Activated CD4-positive, alpha-beta memory T cell treated with anti-CD3 and anti-CD28 coated beads for 36 hours (primary cell): ENCODE data around the gene CRHR2. TPM values are rescaled to one million over a fixed set of nuclear protein-coding genes. Genes with fewer than 3 reads are reported as not detected.
A peak's percentile ranks its signal among the peaks of the same experiment; 100 is the strongest.

Experiments
- CTCF ChIA-PET: fragments of 350-600 bp; sonication (Branson Sonifier 250); formaldehyde crosslinking; loops from one replicate; lab custom pipeline; 2021; ENCODE audit warnings: antibody characterized with exemption, inconsistent platforms; lab: Charles Lee
- POLR2A ChIA-PET: fragments of 350-600 bp; sonication (Branson Sonifier 250); formaldehyde crosslinking; loops from one replicate; lab custom pipeline; 2021; ENCODE audit warnings: antibody characterized with exemption; lab: Charles Lee
- DNase-seq: peaks from one replicate; pipeline ENCODE4 v3.0.0-alpha.2; 2020
- H3K27ac Mint-ChIP-seq: one replicate; pipeline ENCODE4 v1.8.0; 2021; ENCODE audit warnings: mixed read lengths
- H3K27me3 Mint-ChIP-seq: one replicate; pipeline ENCODE4 v1.8.0; 2021; ENCODE audit warnings: mixed read lengths
- H3K36me3 Mint-ChIP-seq: one replicate; pipeline ENCODE4 v1.8.0; 2021; ENCODE audit warnings: mixed read lengths
- H3K4me1 Mint-ChIP-seq: one replicate; pipeline ENCODE4 v1.8.0; 2021; ENCODE audit warnings: low read depth, mixed read lengths
- H3K4me3 Mint-ChIP-seq: one replicate; pipeline ENCODE4 v1.8.0; 2021; ENCODE audit warnings: mild to moderate bottlenecking, mixed read lengths
- H3K9me3 Mint-ChIP-seq: one replicate; pipeline ENCODE4 v1.8.0; 2021; ENCODE audit warnings: mixed read lengths
- intact Hi-C: fragments of 100-400 bp; cut with micrococcal nuclease; formaldehyde crosslinking; loops from one replicate; pipeline ENCODE4 v1.15.1; 2023
- total RNA-seq, 2 experiments: library from RNA; stranded (reverse); gene quantifications; one replicate each; pipeline ENCODE4 v1.2.3, GENCODE V29; 2021

The CRHR2 gene
- total RNA-seq, 2 experiments from 2014 or later, result 0.07 TPM; not detected in 1

DNA sequence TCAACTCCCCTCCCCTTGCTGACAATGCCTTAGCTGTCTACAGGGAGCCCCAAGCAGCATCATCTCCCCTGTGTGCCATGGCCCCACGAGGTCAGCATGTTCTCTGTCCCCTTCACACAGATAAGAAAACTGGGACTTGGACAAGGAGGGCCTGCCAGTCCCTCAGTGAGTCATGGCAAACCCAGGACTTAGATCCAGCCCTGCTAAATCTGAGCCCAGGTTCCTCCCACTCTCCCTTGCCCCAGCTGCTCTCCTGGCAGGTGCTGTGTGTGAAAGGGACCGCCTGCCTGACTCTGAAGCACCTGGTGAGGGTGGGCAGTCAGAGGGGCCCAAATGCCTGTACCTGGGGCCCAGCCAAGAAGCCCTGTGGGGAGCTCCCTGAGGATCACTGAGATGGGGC lies 7.4 kb downstream of the CRHR2 start:
- Mint-ChIP-seq H3K27ac (no peak overlapping the region), H3K27me3 (peaks cover 22% of the 10 kb centered on the region), H3K9me3 (no peaks in the 10 kb centered on the region), H3K4me3 (no peak overlapping the region), H3K36me3 (no peaks in the 10 kb centered on the region), H3K4me1 (no peaks in the 10 kb centered on the region)
- POLR2A ChIA-PET, result no interaction called here
- CTCF ChIA-PET, result no interaction called here
- no peak for DNase-seq
- intact Hi-C loops, result no loop called here

DNA sequence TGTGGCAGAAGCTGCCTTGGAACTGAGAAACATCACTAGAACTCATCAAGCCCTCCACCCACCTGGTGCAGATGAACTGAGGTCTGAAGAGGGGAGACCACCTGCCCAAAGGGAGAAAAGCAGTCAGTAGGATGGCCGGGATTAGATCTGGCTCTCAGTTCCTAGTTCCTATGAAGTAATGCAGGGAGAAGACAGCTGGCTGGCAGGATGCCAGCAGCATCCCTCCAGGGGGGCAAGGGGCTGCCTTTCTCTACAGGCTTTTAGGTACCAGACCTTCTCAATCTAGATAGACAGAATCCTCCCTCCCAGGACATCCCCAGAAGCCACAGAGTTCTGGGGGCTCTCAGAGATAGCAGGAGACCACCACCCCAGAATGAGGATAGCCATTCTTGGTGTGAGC lies 7.8 kb downstream of the CRHR2 start:
- H3K4me1 Mint-ChIP-seq, result no peaks in the 10 kb centered on the region
- H3K4me3 Mint-ChIP-seq, result no peak overlapping the region
- peaks cover 18% of the 10 kb centered on the region for H3K27me3 Mint-ChIP-seq
- POLR2A ChIA-PET, result no interaction called here
- CTCF ChIA-PET, result no interaction called here
- no peak for DNase-seq
- intact Hi-C loops, result no loop called here
- no peaks in the 10 kb centered on the region for H3K9me3 Mint-ChIP-seq
- H3K36me3 Mint-ChIP-seq, result no peaks in the 10 kb centered on the region
- H3K27ac Mint-ChIP-seq, result no peak overlapping the region

DNA sequence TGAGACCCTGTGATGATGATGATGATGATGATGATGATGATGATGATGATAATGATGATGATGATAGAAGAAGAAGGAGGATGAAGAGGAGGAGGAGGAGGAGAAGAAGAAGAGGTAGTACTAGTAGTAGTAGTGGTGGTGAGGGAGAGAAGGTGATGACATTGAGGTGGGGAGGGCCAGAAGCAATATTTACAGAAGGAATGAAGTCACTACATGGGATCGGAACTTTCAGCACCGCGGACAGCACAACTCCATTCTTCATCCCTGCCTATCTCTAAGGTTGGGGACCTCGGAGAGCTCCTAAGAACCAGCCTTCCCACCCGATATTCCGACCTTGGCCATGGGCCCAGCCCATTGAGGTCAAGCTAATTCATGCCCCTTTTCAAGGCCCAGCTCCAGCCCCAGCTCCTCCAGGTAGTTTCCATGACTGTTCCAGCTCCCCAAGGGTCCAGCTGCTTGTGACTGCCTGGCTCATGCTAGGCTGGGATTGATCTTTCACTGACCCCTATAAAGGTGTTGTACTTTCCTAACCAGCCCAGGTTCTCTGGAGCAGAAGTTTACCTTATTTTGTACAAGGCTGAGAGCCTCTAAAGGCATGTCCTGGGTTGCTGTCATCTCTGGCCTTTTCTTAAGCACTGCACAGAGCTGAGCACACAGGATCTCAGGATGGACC lies 10.3 kb downstream of the CRHR2 start:
- Mint-ChIP-seq H3K4me1 (no peaks in the 10 kb centered on the region), H3K27ac (no peak overlapping the region), H3K4me3 (no peak overlapping the region), H3K27me3 (peaks cover 5% of the 10 kb centered on the region), H3K36me3 (no peaks in the 10 kb centered on the region), H3K9me3 (no peaks in the 10 kb centered on the region)
- peak; percentile 50 for DNase-seq
- ChIA-PET CTCF (no interaction called here), POLR2A (no interaction called here)
- intact Hi-C loops, result no loop called here

DNA sequence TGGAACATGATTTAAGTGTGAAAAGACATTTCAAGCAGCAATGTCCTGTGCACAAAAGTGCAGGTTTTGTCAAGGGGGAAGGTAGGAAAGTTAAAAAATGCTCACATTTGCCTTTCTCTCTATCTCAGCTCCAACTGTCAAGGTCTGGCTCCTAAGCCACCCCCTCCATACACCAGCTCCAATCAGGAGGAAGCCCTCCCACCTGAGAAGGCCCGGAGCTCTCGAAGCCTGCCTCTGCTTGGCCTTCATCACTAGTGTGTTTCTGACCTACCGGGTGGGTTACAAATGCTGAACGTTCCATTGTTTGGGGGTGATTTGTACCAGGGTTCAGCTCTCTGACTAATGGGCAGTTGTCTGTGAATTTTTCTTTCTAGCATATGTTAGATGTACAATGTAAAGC lies 14.2 kb downstream of the CRHR2 start:
- Mint-ChIP-seq H3K27me3 (peaks cover 3% of the 10 kb centered on the region), H3K27ac (no peak overlapping the region), H3K4me1 (no peaks in the 10 kb centered on the region), H3K36me3 (no peaks in the 10 kb centered on the region), H3K4me3 (no peak overlapping the region), H3K9me3 (no peaks in the 10 kb centered on the region)
- CTCF ChIA-PET, result no interaction called here
- POLR2A ChIA-PET, result no interaction called here
- intact Hi-C loops, result no loop called here
- DNase-seq, result no peak

DNA sequence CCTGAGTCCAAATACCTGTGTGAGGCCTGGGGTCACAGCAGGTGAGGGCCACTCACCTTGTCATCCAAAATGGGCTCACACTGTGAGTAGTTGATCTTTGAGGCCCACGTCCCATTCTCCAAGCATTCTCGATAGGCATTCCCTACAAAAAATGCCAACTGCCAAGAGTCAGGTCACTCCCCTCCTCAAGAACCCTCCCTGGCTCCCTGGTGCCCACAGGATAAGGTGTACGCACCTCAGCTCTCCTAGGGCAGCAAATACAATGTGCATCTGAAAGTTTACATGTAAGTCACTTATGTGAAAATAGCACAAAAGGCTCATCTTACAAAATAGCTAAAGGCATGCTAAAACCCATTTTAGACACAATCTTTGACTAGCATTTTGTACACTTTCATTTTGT lies 15.1 kb downstream of the CRHR2 start:
- Mint-ChIP-seq H3K4me3 (no peak overlapping the region), H3K27ac (no peak overlapping the region), H3K36me3 (no peaks in the 10 kb centered on the region), H3K4me1 (no peaks in the 10 kb centered on the region), H3K27me3 (peaks cover 3% of the 10 kb centered on the region), H3K9me3 (no peaks in the 10 kb centered on the region)
- no peak for DNase-seq
- POLR2A ChIA-PET, result no interaction called here
- intact Hi-C loops, result no loop called here
- CTCF ChIA-PET, result no interaction called here

DNA sequence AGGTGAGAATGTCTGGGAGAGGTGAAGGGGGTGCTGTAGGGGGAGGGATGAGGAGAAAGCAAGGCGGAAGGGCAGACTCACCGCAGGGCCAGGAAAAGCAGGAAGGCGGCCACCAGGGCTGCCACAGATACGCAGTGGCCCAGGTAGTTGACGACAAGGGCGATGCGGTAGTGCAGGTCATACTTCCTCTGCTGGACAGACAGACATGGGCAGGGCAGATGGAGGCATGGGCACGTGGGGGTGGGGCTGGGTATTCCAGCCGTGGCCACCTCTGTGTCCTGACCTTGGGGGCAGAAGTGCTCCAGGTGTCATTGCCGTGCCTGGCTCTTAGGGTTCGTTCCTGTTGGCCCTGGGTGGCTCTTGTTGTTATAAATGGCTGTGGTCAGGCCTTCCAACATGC lies 16.8 kb downstream of the CRHR2 start:
- H3K36me3 Mint-ChIP-seq, result no peaks in the 10 kb centered on the region
- no peak overlapping the region for H3K27ac Mint-ChIP-seq
- no peaks in the 10 kb centered on the region for H3K9me3 Mint-ChIP-seq
- no peak overlapping the region for H3K4me3 Mint-ChIP-seq
- ChIA-PET POLR2A (no interaction called here), CTCF (no interaction called here)
- intact Hi-C loops, result no loop called here
- H3K4me1 Mint-ChIP-seq, result no peaks in the 10 kb centered on the region
- H3K27me3 Mint-ChIP-seq, result no peaks in the 10 kb centered on the region
- no peak for DNase-seq

DNA sequence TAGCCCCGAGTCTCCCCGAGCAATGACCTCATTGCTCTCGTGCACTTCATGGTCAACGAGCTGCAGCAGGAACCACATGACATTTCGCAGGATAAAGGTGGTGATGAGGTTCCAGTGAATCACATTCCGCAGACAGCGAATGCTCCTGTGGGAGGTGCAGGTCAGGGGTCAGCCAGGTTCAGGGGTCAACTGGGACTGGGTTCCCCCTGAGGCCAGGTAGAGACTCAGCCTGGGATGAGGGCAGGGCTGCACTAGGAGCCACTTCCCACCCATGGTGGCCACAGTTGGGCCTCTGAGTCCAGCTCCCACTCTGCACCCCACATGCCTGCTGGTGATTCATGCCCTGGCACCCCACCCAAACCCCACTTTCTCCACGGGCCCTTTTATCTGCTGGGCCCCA lies 17.2 kb downstream of the CRHR2 start:
- ChIA-PET POLR2A (no interaction called here), CTCF (interaction anchor here (1.0 kb wide), 1 partner anchor 190 kb away, joined by 3 read pairs; no protein-coding TSS in a partner anchor)
- Mint-ChIP-seq H3K27ac (no peak overlapping the region), H3K4me3 (no peak overlapping the region), H3K4me1 (no peaks in the 10 kb centered on the region), H3K27me3 (no peaks in the 10 kb centered on the region), H3K36me3 (no peaks in the 10 kb centered on the region), H3K9me3 (no peaks in the 10 kb centered on the region)
- DNase-seq, result no peak
- intact Hi-C loops, result no loop called here

DNA sequence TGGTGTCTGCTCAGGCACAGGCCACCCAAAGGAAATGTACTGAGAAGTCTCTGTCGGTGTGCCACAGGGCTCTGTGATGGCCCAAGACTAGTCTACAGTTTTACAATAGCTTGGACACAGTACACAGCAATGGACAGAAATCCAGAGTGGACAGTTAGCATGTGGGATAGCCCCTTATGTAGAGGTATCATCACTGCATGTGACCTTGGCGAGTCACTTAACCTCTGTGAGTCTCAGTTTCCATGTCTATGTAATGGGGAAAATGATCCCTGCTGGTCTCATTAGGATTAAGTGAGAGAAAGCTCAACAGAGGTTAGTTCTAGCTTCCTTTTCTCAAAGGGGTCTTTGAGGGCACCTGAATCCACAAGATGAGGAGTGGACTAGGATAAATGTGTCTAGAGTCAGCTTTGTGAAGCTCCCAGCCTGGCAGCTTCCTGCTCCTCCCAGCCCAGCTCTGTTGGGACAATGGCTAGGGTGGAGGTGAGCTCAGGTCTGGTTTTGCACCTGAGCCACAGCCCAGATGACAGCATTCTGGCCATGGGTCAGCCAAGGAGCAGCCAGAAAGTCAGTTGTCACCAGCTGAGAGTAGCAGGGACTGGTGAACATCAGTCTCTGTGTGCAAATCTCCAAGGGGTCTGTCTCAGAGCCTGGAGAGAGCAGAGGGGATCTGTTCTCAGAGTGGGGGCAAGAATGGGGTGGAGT lies 17.9 kb downstream of the CRHR2 start:
- H3K27me3 Mint-ChIP-seq, result no peaks in the 10 kb centered on the region
- H3K4me1 Mint-ChIP-seq, result no peaks in the 10 kb centered on the region
- POLR2A ChIA-PET, result no interaction called here
- DNase-seq, result no peak
- no peak overlapping the region for H3K27ac Mint-ChIP-seq
- no peaks in the 10 kb centered on the region for H3K9me3 Mint-ChIP-seq
- no peak overlapping the region for H3K4me3 Mint-ChIP-seq
- no peaks in the 10 kb centered on the region for H3K36me3 Mint-ChIP-seq
- intact Hi-C loops, result no loop called here
- CTCF ChIA-PET, result interaction anchor here (1.0 to 1.7 kb wide), 2 partner anchors 76 to 189 kb away, joined by 3 to 5 read pairs; no protein-coding TSS in a partner anchor

DNA sequence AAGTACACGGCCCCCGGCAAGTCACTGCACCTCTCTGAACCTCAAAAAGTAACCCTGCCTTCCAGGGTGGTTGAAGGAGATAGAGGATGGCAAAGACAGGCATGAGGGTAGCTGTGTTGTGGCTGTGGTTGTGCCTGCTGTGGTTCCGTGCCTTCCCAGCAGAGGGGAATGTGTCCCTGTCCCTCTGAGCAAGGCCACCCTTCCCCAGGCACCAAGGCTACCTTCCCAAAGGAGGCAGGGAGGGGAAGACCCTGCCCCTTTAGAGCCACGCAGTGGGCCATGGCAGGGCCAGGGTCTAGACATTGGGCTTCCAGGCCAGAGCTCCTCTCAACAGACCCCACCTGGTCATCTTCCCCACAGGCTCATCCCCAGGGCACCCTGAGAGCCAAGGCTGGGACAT lies 18.8 kb downstream of the CRHR2 start:
- Mint-ChIP-seq H3K4me3 (no peak overlapping the region), H3K27ac (no peak overlapping the region), H3K9me3 (no peaks in the 10 kb centered on the region), H3K4me1 (no peaks in the 10 kb centered on the region), H3K36me3 (no peaks in the 10 kb centered on the region), H3K27me3 (no peaks in the 10 kb centered on the region)
- POLR2A ChIA-PET, result no interaction called here
- CTCF ChIA-PET, result interaction anchor here (1.7 kb wide), 1 partner anchor 77 kb away, joined by 5 read pairs; no protein-coding TSS in a partner anchor
- intact Hi-C loops, result no loop called here
- no peak for DNase-seq

DNA sequence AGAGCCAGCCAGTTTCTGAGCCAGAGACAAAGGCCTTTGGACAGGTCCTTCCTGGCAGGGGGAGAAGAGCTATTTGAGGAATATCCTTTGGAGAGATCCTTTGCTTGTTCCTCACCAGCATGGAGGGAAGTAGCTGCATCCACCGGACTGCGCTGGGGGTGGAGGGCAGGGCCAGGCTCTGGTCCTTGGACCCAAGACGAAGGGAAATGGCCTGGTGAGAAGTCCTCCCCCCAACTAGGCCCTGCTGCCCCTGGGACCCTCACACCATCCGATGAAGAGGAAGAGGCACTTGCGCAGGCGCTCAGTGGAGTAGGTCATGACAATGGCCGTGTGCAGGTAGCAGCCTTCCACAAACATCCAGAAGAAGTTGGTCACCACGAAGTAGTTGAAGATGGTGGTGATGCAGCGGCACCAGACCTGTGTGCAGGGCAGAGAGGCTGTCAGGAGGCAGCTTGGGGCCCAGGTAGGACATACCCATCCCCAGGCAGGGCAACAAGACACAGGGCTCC lies 19.8 kb downstream of the CRHR2 start:
- Mint-ChIP-seq H3K9me3 (no peaks in the 10 kb centered on the region), H3K27ac (no peak overlapping the region), H3K4me3 (no peak overlapping the region), H3K4me1 (no peaks in the 10 kb centered on the region), H3K36me3 (no peaks in the 10 kb centered on the region), H3K27me3 (no peaks in the 10 kb centered on the region)
- ChIA-PET POLR2A (no interaction called here), CTCF (no interaction called here)
- DNase-seq, result no peak
- intact Hi-C loops, result no loop called here

DNA sequence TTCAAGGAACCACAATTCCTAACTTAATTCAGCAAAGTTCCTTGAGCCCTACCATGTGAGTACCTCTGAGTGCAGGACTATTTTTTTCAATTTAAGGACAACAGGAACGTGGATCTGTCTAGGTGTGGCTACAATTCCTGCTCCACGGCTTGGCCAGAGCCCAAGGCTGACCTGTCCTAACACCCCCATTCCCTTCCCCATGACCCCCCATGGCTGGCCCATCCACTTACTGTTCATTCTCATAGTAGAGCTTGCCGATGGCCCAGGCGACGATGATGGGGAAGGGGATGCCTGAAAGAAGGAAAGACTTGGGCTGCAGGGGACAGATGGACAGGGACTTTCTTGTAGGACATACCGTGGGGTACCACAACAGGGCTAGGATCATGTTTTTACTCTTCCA lies 20.3 kb downstream of the CRHR2 start:
- ChIA-PET POLR2A (no interaction called here), CTCF (no interaction called here)
- Mint-ChIP-seq H3K4me1 (no peaks in the 10 kb centered on the region), H3K4me3 (no peak overlapping the region), H3K27me3 (no peaks in the 10 kb centered on the region), H3K9me3 (no peaks in the 10 kb centered on the region), H3K36me3 (no peaks in the 10 kb centered on the region), H3K27ac (no peak overlapping the region)
- intact Hi-C loops, result no loop called here
- no peak for DNase-seq

DNA sequence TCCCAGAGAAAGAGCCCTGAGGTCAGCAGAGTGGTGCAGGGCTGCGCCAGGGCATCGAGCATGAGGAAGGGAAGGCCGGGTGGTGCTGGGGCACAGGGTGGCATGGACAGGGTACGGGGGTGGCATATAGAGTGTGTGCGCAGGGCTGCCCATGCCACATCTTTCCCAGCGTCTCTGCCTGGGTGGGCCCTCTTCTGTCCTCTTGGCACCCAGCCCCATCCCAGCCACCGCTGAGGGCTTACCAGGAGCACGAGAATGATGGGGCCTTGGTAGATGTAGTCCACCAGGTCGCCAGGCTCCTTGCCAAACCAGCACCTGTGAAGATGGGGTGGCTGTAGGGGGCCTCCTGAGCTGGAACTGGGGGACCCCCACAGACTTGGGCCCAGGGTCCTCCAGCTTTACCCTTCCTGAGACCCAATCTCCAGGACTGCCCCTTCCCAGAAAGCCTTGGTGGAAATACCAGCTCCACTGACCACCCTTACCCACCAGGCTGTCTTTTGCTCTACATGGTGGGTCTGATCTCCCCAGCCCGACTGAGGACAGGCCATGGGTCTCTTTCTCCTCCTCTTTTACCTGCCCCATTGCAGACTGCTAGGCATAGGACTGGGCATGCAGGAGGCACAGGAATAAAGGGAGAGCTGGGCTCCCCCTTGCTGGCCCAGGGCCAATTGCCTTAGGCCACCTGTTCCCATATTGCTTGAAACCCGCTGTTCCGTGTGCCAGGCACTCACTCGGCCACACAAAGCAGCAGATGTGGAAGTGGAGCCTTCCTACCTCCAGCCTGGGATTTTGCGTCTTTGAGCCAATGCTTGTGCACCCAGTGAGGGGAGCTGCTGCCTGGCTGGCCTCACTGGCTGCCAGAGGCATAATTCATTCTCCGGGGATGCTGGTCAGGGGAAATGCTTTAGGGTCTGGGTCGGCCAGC lies 21.7 kb downstream of the CRHR2 start:
- no peaks in the 10 kb centered on the region for H3K9me3 Mint-ChIP-seq
- H3K4me3 Mint-ChIP-seq, result no peak overlapping the region
- ChIA-PET POLR2A (no interaction called here), CTCF (no interaction called here)
- no peaks in the 10 kb centered on the region for H3K4me1 Mint-ChIP-seq
- no peak overlapping the region for H3K27ac Mint-ChIP-seq
- no peaks in the 10 kb centered on the region for H3K36me3 Mint-ChIP-seq
- H3K27me3 Mint-ChIP-seq, result no peaks in the 10 kb centered on the region
- no peak for DNase-seq
- intact Hi-C loops, result no loop called here
